GM23338 (cell line): ENCODE measurements around the gene ITIH2.

Source experiments
- CREB1 ChIP-seq: fragments of 250-450 bp; sonication (Bioruptor Pico); IDR thresholded peaks from 2 replicates; pipeline ENCODE4 v1.5.0; 2020; ENCODE audit warnings: low read depth, mild to moderate bottlenecking, moderate library complexity
- EZH2 ChIP-seq: fragments of 200-600 bp; sonication (generic); IDR thresholded peaks from one replicate; pipeline ENCODE4 v1.8.0; 2017; ENCODE audit warnings: antibody characterized with exemption, mild to moderate bottlenecking, low read depth; ENCODE audit not compliant: unreplicated experiment
- EZH2phosphoT487 ChIP-seq: fragments of 200-600 bp; sonication (generic); IDR thresholded peaks from one replicate; pipeline ENCODE4 v1.8.1; 2018; ENCODE audit warnings: antibody characterized with exemption; ENCODE audit not compliant: unreplicated experiment
- NANOG ChIP-seq: IDR thresholded peaks from 2 replicates; pipeline ENCODE4 v1.6.1; 2016; ENCODE audit warnings: antibody characterized with exemption, borderline replicate concordance
- POLR2AphosphoS5 ChIP-seq: IDR thresholded peaks from 2 replicates; pipeline ENCODE4 v1.6.1; 2016; ENCODE audit warnings: antibody characterized with exemption, low read depth
- ZNF114 ChIP-seq: fragments of 250-450 bp; sonication (Bioruptor Pico); IDR thresholded peaks from 2 replicates; pipeline ENCODE4 v1.5.0; 2020; ENCODE audit warnings: mild to moderate bottlenecking, moderate library complexity
- ZNF331 ChIP-seq: fragments of 250-450 bp; sonication (Bioruptor Pico); IDR thresholded peaks from 2 replicates; pipeline ENCODE4 v1.5.0; 2020; ENCODE audit warnings: low read depth, mild to moderate bottlenecking, moderate library complexity
- TF ChIP-seq, protein P1 (sequence below), 2 experiments: fragments of 200-600 bp in 1 of 2; sonication (generic) in 1 of 2; conservative IDR thresholded peaks; 2 replicates each; pipeline versions ENCODE4 v1.5.1 to v1.6.1; 2016 to 2017; ENCODE audit warnings: antibody characterized with exemption in 2 of 2, low read depth in 2 of 2, mild to moderate bottlenecking in 2 of 2, moderate library complexity in 1 of 2
- TF ChIP-seq, protein P2 (sequence below): IDR thresholded peaks from 2 replicates; pipeline ENCODE4 v1.6.1; 2016; ENCODE audit warnings: antibody characterized with exemption
- TF ChIP-seq, protein P3 (sequence below): IDR thresholded peaks from one replicate; pipeline ENCODE4 v1.6.1; 2018; ENCODE audit warnings: antibody characterized with exemption; ENCODE audit not compliant: unreplicated experiment

DNA sequence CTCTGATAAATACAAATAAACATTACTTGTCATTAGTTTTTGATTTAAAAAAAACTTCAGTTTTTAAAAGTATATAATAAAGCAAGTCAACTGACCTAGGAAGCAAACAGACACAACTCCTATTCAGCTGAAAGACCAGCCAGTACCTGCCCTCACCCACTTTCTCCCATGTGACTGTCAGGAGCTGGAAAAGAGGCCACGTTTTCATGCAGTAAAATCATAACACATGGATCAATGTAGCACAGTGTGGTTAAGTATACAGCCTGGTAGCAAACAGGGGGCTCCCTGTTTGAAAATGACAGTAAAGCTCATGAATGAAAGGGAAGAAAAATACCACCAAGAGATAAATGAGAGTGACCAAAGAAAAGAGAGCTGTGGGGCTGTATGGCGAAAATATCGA is 63.1 kb downstream of the ITIH2 start:
- TF ChIP-seq POLR2AphosphoS5 (no peak), EZH2 (no peak), EZH2phosphoT487 (no peak), CREB1 (no peak), ZNF331 (CRISPR knock-in tag) (no peak), NANOG (no peak), ZNF114 (CRISPR knock-in tag) (no peak)
- TF ChIP-seq, protein P1, sequence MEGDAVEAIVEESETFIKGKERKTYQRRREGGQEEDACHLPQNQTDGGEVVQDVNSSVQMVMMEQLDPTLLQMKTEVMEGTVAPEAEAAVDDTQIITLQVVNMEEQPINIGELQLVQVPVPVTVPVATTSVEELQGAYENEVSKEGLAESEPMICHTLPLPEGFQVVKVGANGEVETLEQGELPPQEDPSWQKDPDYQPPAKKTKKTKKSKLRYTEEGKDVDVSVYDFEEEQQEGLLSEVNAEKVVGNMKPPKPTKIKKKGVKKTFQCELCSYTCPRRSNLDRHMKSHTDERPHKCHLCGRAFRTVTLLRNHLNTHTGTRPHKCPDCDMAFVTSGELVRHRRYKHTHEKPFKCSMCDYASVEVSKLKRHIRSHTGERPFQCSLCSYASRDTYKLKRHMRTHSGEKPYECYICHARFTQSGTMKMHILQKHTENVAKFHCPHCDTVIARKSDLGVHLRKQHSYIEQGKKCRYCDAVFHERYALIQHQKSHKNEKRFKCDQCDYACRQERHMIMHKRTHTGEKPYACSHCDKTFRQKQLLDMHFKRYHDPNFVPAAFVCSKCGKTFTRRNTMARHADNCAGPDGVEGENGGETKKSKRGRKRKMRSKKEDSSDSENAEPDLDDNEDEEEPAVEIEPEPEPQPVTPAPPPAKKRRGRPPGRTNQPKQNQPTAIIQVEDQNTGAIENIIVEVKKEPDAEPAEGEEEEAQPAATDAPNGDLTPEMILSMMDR (conservative IDR thresholded peaks at IDR 0.05; ENCODE audit: low read depth in 2 of 2): no peak
- TF ChIP-seq, protein P2, sequence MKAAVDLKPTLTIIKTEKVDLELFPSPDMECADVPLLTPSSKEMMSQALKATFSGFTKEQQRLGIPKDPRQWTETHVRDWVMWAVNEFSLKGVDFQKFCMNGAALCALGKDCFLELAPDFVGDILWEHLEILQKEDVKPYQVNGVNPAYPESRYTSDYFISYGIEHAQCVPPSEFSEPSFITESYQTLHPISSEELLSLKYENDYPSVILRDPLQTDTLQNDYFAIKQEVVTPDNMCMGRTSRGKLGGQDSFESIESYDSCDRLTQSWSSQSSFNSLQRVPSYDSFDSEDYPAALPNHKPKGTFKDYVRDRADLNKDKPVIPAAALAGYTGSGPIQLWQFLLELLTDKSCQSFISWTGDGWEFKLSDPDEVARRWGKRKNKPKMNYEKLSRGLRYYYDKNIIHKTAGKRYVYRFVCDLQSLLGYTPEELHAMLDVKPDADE: no peak
- TF ChIP-seq, protein P3, sequence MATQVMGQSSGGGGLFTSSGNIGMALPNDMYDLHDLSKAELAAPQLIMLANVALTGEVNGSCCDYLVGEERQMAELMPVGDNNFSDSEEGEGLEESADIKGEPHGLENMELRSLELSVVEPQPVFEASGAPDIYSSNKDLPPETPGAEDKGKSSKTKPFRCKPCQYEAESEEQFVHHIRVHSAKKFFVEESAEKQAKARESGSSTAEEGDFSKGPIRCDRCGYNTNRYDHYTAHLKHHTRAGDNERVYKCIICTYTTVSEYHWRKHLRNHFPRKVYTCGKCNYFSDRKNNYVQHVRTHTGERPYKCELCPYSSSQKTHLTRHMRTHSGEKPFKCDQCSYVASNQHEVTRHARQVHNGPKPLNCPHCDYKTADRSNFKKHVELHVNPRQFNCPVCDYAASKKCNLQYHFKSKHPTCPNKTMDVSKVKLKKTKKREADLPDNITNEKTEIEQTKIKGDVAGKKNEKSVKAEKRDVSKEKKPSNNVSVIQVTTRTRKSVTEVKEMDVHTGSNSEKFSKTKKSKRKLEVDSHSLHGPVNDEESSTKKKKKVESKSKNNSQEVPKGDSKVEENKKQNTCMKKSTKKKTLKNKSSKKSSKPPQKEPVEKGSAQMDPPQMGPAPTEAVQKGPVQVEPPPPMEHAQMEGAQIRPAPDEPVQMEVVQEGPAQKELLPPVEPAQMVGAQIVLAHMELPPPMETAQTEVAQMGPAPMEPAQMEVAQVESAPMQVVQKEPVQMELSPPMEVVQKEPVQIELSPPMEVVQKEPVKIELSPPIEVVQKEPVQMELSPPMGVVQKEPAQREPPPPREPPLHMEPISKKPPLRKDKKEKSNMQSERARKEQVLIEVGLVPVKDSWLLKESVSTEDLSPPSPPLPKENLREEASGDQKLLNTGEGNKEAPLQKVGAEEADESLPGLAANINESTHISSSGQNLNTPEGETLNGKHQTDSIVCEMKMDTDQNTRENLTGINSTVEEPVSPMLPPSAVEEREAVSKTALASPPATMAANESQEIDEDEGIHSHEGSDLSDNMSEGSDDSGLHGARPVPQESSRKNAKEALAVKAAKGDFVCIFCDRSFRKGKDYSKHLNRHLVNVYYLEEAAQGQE: no peak
